Raji (cell line): ENCODE results near the gene PTPDC1.

Experiments used
- POLR2A ChIP-seq: IDR thresholded peaks from 2 replicates; pipeline ENCODE4 v1.6.1; 2011; ENCODE audit warnings: low read depth, low read length, control low read depth; ENCODE audit not compliant: insufficient read depth

Gene PTPDC1

GRCh38 chr9:94120854-94121376 lies 36.7 kb downstream of the PTPDC1 start:
- no peak for TF ChIP-seq POLR2A

- TF ChIP-seq POLR2A = no peak
These were observed 42.6 kb downstream of the PTPDC1 start for GRCh38 chr9:94126844-94127243.

- no peak for TF ChIP-seq POLR2A
These were observed 43.5 kb downstream of the PTPDC1 start for GRCh38 chr9:94127806-94128205.

- TF ChIP-seq POLR2A = no peak
These were observed 44.3 kb downstream of the PTPDC1 start for GRCh38 chr9:94128580-94128979.

GRCh38 chr9:94134629-94135028 lies 50.4 kb downstream of the PTPDC1 start:
- no peak for TF ChIP-seq POLR2A

GRCh38 chr9:94135222-94135621 lies 51.0 kb downstream of the PTPDC1 start:
- TF ChIP-seq POLR2A = no peak

GRCh38 chr9:94139672-94140417 lies 55.6 kb downstream of the PTPDC1 start:
- no peak for TF ChIP-seq POLR2A

GRCh38 chr9:94140418-94140780 lies 56.1 kb downstream of the PTPDC1 start:
- no peak for TF ChIP-seq POLR2A

- TF ChIP-seq POLR2A = no peak
These were observed 56.8 kb downstream of the PTPDC1 start for GRCh38 chr9:94140791-94141790.

GRCh38 chr9:94142353-94142752 lies 58.1 kb downstream of the PTPDC1 start:
- no peak for TF ChIP-seq POLR2A

GRCh38 chr9:94144394-94144793 lies 60.1 kb downstream of the PTPDC1 start:
- TF ChIP-seq POLR2A = no peak

- TF ChIP-seq POLR2A = no peak
These were observed 61.4 kb downstream of the PTPDC1 start for GRCh38 chr9:94145640-94146039.

GRCh38 chr9:94147776-94148175 lies 63.5 kb downstream of the PTPDC1 start:
- no peak for TF ChIP-seq POLR2A

GRCh38 chr9:94148419-94148818 lies 64.2 kb downstream of the PTPDC1 start:
- no peak for TF ChIP-seq POLR2A

- no peak for TF ChIP-seq POLR2A
These were observed 65.4 kb downstream of the PTPDC1 start for GRCh38 chr9:94149696-94150095.

- TF ChIP-seq POLR2A = no peak
These were observed 66.1 kb downstream of the PTPDC1 start for GRCh38 chr9:94150279-94150828.
